K562 (cell line): ENCODE results near the gene SEC16A. TPM values are rescaled to one million over a fixed set of nuclear protein-coding genes. Genes with fewer than 3 reads are reported as not detected.

Experiments
- ATAC-seq: fragments of 200-7000 bp; cut with Tn5 transposase; 3 replicates; pipeline ENCODE4 v1.9.1; 2020; ENCODE audit warnings: moderate library complexity
- BruUV-seq: library from RNA; stranded (reverse); fragments of 400-500 nt; replicated peaks from 2 replicates; lab custom pipeline; 2021; lab: Mats Ljungman, UMichigan
- CTCF ChIA-PET: fragments of 300-600 bp; formaldehyde crosslinking; extraction: SDS; loops from one replicate; lab custom pipeline; 2021; ENCODE audit warnings: low intra/inter-chr PET ratio; lab: Yijun Ruan, JAX
- POLR2A ChIA-PET: fragments of 300-600, 350-650 bp; sonication (Branson Sonifier 250); formaldehyde crosslinking; extraction: SDS; loops from one replicate; lab custom pipeline; 2021; ENCODE audit warnings: antibody characterized with exemption, inconsistent platforms; lab: Yijun Ruan, JAX
- DNase-seq, 4 experiments: peaks; one replicate each; pipeline versions ENCODE4 v3.0.0 to v3.0.0-alpha.2; 2011 to 2018; ENCODE audit warnings: low spot score in 3 of 4, mixed read lengths in 3 of 4; ENCODE audit errors: extremely low read depth in 1 of 4
- FAIRE-seq: peaks from 2 replicates; lab custom pipeline; 2011; peaks lifted over from hg19 to GRCh38; lab: Jason Lieb, UNC
- H2AFZ ChIP-seq: 2 replicates; pipeline ENCODE4 v1.6.0; 2011; ENCODE audit warnings: low read depth, low read length, control low read depth, inconsistent platforms
- H3K27ac ChIP-seq: fragments of 200-600 bp; 3 replicates; pipeline ENCODE4 v1.8.0; 2011; ENCODE audit warnings: low read depth, mild to moderate bottlenecking, control low read depth, inconsistent platforms, low read length, moderate library complexity, mixed read lengths; ENCODE audit errors: extremely low read depth
- H3K27me3 ChIP-seq, 2 experiments: fragments of 300-600 bp in 1 of 2; 2 replicates in 1 of 2; 3 replicates in 1 of 2; pipeline versions ENCODE4 v1.6.0 to v1.8.0; 2011; ENCODE audit warnings: inconsistent platforms in 2 of 2, low read length in 2 of 2, mild to moderate bottlenecking in 1 of 2, mixed read lengths in 1 of 2, moderate library complexity in 1 of 2; ENCODE audit not compliant: control insufficient read depth in 2 of 2, insufficient read depth in 2 of 2
- H3K36me3 ChIP-seq: fragments of 300-600 bp; 3 replicates; pipeline ENCODE4 v1.8.0; 2011; ENCODE audit warnings: mild to moderate bottlenecking, low read length, inconsistent platforms; ENCODE audit not compliant: control insufficient read depth, insufficient read depth
- H3K4me1 ChIP-seq, 2 experiments: fragments of 200-600 bp in 1 of 2; replicated peaks in 1 of 2; 2 replicates in 1 of 2; 3 replicates in 1 of 2; pipeline versions ENCODE4 v1.5.1 to v1.8.0; 2011; ENCODE audit warnings: inconsistent platforms in 2 of 2, low read length in 2 of 2, mild to moderate bottlenecking in 1 of 2, mixed read lengths in 1 of 2, moderate library complexity in 1 of 2; ENCODE audit not compliant: control insufficient read depth in 2 of 2, insufficient read depth in 2 of 2
- H3K4me2 ChIP-seq: 2 replicates; pipeline ENCODE4 v1.6.1; 2011; ENCODE audit warnings: low read length, control low read depth, inconsistent platforms, mixed read lengths; ENCODE audit not compliant: insufficient read depth
- H3K4me3 ChIP-seq: fragments of 200-600 bp; sonication (generic), shearing (Covaris generic); 2 replicates; pipeline ENCODE4 v1.5.1; 2016; ENCODE audit warnings: control low read depth, inconsistent platforms
- H3K79me2 ChIP-seq: fragments of 200-600 bp; 3 replicates; pipeline ENCODE4 v1.8.0; 2011; ENCODE audit warnings: low read length, inconsistent platforms; ENCODE audit not compliant: control insufficient read depth, insufficient read depth
- H3K9ac ChIP-seq, 2 experiments: 2 replicates each; pipeline versions ENCODE4 v1.6.0 to v1.6.1; 2011; ENCODE audit warnings: low read depth in 2 of 2, low read length in 2 of 2, control low read depth in 1 of 2, inconsistent platforms in 1 of 2, mild to moderate bottlenecking in 1 of 2, mixed read lengths in 1 of 2; ENCODE audit not compliant: insufficient read depth in 1 of 2
- H3K9me1 ChIP-seq: one replicate; pipeline ENCODE4 v1.6.0; 2011; ENCODE audit warnings: inconsistent platforms, mild to moderate bottlenecking, low read length, moderate library complexity; ENCODE audit not compliant: control insufficient read depth, insufficient read depth
- H3K9me3 ChIP-seq: replicated peaks from 2 replicates; pipeline ENCODE4 v1.5.1; 2011; ENCODE audit warnings: low read depth, low read length, inconsistent platforms; ENCODE audit not compliant: control insufficient read depth, insufficient read depth
- H4K20me1 ChIP-seq: replicated peaks from 2 replicates; pipeline ENCODE4 v1.6.1; 2011; ENCODE audit warnings: low read length, inconsistent platforms, mixed read lengths; ENCODE audit not compliant: control insufficient read depth, insufficient read depth
- CREB1 ChIP-seq, 2 experiments: sonication (generic) in 1 of 2; formaldehyde crosslinking in 1 of 2; IDR thresholded peaks; 2 replicates each; pipeline versions ENCODE4 v1.6.1 to v1.8.0; 2012 to 2022; ENCODE audit warnings: inconsistent platforms in 1 of 2, mild to moderate bottlenecking in 1 of 2, missing genetic modification reagents in 1 of 2, moderate library complexity in 1 of 2
- DLX4 ChIP-seq: fragments of 250-450 bp; sonication (Bioruptor Pico); IDR thresholded peaks from 2 replicates; pipeline ENCODE4 v1.6.1; 2021; ENCODE audit warnings: mild to moderate bottlenecking
- GABPB2 ChIP-seq: fragments of 250-450 bp; sonication (Bioruptor Pico); conservative IDR thresholded peaks from 2 replicates; pipeline ENCODE4 v1.5.1; 2021; ENCODE audit warnings: mild to moderate bottlenecking
- GTF2F1 ChIP-seq: IDR thresholded peaks from 2 replicates; pipeline ENCODE4 v1.6.1; 2011; ENCODE audit warnings: low read depth, low read length, improper control_type of control experiment
- HNRNPL ChIP-seq: fragments of 200-400 bp; formaldehyde crosslinking; IDR thresholded peaks from 2 replicates; pipeline ENCODE4 v1.6.1; 2017; ENCODE audit warnings: low read depth, mild to moderate bottlenecking, low read length
- NR1H2 ChIP-seq: sonication (generic); formaldehyde crosslinking; IDR thresholded peaks from 2 replicates; pipeline ENCODE4 v1.4.0; 2020; ENCODE audit warnings: mild to moderate bottlenecking, missing genetic modification reagents
- PML ChIP-seq: IDR thresholded peaks from 2 replicates; pipeline ENCODE4 v1.6.1; 2012; ENCODE audit warnings: low read length, inconsistent platforms
- RBM25 ChIP-seq: fragments of 200-400 bp; formaldehyde crosslinking; IDR thresholded peaks from 2 replicates; pipeline ENCODE4 v1.6.1; 2018; ENCODE audit warnings: low read length, low read depth, moderate library complexity; ENCODE audit not compliant: severe bottlenecking
- SETDB1 ChIP-seq: IDR thresholded peaks from one replicate; pipeline ENCODE4 v1.6.1; 2012; ENCODE audit warnings: low read length, control low read depth, inconsistent platforms
- STAT5A ChIP-seq: IDR thresholded peaks from 2 replicates; pipeline ENCODE4 v1.6.1; 2012; ENCODE audit warnings: low read length, inconsistent platforms, borderline replicate concordance
- THRB ChIP-seq: fragments of 450-650 bp; formaldehyde crosslinking; conservative IDR thresholded peaks from 2 replicates; pipeline ENCODE4 v1.4.0; 2022; ENCODE audit warnings: mild to moderate bottlenecking, missing genetic modification characterization
- ZNF699 ChIP-seq: fragments of 250-450 bp; sonication (Bioruptor Pico); IDR thresholded peaks from 2 replicates; pipeline ENCODE4 v1.8.0; 2021; ENCODE audit warnings: mild to moderate bottlenecking, moderate library complexity; ENCODE audit not compliant: insufficient replicate concordance
- WGBS: fragments of 100-300 bp; shearing (Covaris generic); methylation state at CpG from one replicate; pipeline ENCODE4 v1.1.6; 2016; ENCODE audit warnings: low coverage, mixed read lengths; ENCODE audit not compliant: insufficient coverage; ENCODE audit errors: missing lambda C conversion rate; 5-methylcytosine and 5-hydroxymethylcytosine counted together
- in situ Hi-C: fragments of 300-500 bp; cut with MboI; formaldehyde crosslinking; loops from 4 replicates; pipeline ENCODE4 v1.15.0; 2018; ENCODE audit warnings: inconsistent platforms, mixed read lengths
- intact Hi-C: fragments of 100-400 bp; cut with micrococcal nuclease; formaldehyde crosslinking; loops from 2 replicates; pipeline ENCODE4 v1.14.2; 2022
- polyA plus RNA-seq, 8 experiments: library from polyadenylated mRNA; depleted of rRNA in 4 of 8; stranded (reverse) in 5 of 8; unstranded in 3 of 8; fragments of >200 nt; fragmentation: Nextera tagmentation in 2 of 8; fragmentation: Illumina TruSeq in 1 of 8; extraction: Ambion mirVana in 2 of 8; extraction: Trizol in 1 of 8; gene quantifications; 2 replicates each; pipeline versions ENCODE4 v1.2.1 to v1.2.3, GENCODE V29; 2011 to 2014; ENCODE audit warnings: inconsistent platforms in 1 of 8, missing spikeins in 1 of 8
- total RNA-seq, 7 experiments: library from RNA; depleted of rRNA in 6 of 7; stranded (reverse); fragments of >200 nt in 6 of 7; fragmentation: Illumina TruSeq in 2 of 7; extraction: Trizol in 2 of 7; gene quantifications; 2 replicates each; pipeline versions ENCODE4 v1.2.1 to v1.2.3, GENCODE V29; 2011 to 2021; ENCODE audit warnings: low replicate concordance in 1 of 7
- TF ChIP-seq, protein P1 (sequence below): sonication (generic); formaldehyde crosslinking; IDR thresholded peaks from 2 replicates; pipeline ENCODE4 v1.8.1; 2023; ENCODE audit warnings: mild to moderate bottlenecking, missing genetic modification reagents
- TF ChIP-seq, protein P2 (sequence below), 2 experiments: fragments of 150-350 bp in 1 of 2; IDR thresholded peaks; 2 replicates each; pipeline ENCODE4 v1.6.1; 2012 to 2016; ENCODE audit warnings: low read depth in 2 of 2, low read length in 2 of 2, mild to moderate bottlenecking in 1 of 2, moderate library complexity in 1 of 2

SEC16A gene
- total and polyA plus RNA-seq, 9 of the 15 experiments (the other 6 are each of a cell fraction or from before 2014, with no cell fraction given): 8.3 to 62.8 (median 14.0) TPM

DNA sequence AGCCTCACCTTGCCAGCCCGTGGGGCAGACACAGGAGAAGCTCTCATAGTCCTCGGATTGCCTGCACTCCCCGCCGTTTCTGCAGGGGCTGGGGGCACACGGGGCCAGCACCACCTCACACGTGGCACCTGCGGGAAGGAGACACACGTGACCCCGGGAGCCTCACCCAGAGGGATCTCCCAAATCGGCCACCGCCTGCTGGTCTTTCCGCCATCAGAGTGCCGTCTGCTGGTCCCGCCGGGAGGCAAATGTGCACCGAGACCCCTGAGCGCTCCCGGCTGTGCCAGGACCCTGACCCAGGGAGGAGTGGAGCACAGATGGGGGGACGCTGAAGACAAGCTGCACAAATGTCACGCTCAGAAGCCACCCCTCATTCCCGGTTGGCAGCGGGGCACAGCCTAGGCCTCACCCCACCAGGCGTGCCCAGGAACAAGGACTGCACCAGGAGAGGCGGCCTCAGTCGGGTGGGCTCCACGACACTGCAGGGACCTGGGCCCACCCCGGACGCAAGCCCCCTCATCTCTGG lies 28.4 kb upstream of the SEC16A start (continued):
- TF ChIP-seq, protein P1, sequence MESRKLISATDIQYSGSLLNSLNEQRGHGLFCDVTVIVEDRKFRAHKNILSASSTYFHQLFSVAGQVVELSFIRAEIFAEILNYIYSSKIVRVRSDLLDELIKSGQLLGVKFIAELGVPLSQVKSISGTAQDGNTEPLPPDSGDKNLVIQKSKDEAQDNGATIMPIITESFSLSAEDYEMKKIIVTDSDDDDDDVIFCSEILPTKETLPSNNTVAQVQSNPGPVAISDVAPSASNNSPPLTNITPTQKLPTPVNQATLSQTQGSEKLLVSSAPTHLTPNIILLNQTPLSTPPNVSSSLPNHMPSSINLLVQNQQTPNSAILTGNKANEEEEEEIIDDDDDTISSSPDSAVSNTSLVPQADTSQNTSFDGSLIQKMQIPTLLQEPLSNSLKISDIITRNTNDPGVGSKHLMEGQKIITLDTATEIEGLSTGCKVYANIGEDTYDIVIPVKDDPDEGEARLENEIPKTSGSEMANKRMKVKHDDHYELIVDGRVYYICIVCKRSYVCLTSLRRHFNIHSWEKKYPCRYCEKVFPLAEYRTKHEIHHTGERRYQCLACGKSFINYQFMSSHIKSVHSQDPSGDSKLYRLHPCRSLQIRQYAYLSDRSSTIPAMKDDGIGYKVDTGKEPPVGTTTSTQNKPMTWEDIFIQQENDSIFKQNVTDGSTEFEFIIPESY (CRISPR knock-in tag): 0 out of 2 replicates have a peak, but pooled peaks have one; percentile 31
- TF ChIP-seq GABPB2 (CRISPR knock-in tag): no peak
- TF ChIP-seq HNRNPL: peak; percentile 52; the same call in 1 of the 2 replicates
- TF ChIP-seq PML: no peak
- TF ChIP-seq ZNF699 (CRISPR knock-in tag): no peak

- ChIA-PET CTCF (no interaction called here), POLR2A (no interaction called here)
- Histone ChIP-seq H3K27ac (no peak overlapping the region), H3K9ac (peak overlapping the region; percentile 55 to 70; a peak in 1 of 4 replicates), H2AFZ (no peak overlapping the region), H3K9me1 (peaks cover 6% of the 10 kb centered on the region), H3K36me3 (peaks cover 77% of the 10 kb centered on the region; the same call in 2 of the 3 replicates), H3K9me3 (no peaks in the 10 kb centered on the region), H3K79me2 (peaks cover 7% of the 10 kb centered on the region; the same call in 1 of the 3 replicates), H3K4me3 (no peak overlapping the region), H4K20me1 (no peaks in the 10 kb centered on the region), H3K4me1 (peaks cover 16 to 54% of the 10 kb centered on the region in 2 experiments), H3K27me3 (no peaks in the 10 kb centered on the region), H3K4me2 (no peak overlapping the region)
- FAIRE-seq: no peak
- no peak for ATAC-seq
- intact Hi-C loops: no loop called here
- BruUV-seq: no TSS peak
- 82% methylated on average over 9 of the region's 26 CpGs for WGBS
- in situ Hi-C loops: no loop called here
- DNase-seq: no peak
- no peak for TF ChIP-seq GTF2F1
- no peak for TF ChIP-seq RBM25
- TF ChIP-seq STAT5A: no peak
- no peak for TF ChIP-seq NR1H2 (CRISPR knock-in tag)
- no peak for TF ChIP-seq CREB1 (IDR thresholded peaks at IDR 0.05)
- TF ChIP-seq CREB1 (CRISPR knock-in tag; IDR thresholded peaks at IDR 0.05): no peak
- TF ChIP-seq, protein P2, sequence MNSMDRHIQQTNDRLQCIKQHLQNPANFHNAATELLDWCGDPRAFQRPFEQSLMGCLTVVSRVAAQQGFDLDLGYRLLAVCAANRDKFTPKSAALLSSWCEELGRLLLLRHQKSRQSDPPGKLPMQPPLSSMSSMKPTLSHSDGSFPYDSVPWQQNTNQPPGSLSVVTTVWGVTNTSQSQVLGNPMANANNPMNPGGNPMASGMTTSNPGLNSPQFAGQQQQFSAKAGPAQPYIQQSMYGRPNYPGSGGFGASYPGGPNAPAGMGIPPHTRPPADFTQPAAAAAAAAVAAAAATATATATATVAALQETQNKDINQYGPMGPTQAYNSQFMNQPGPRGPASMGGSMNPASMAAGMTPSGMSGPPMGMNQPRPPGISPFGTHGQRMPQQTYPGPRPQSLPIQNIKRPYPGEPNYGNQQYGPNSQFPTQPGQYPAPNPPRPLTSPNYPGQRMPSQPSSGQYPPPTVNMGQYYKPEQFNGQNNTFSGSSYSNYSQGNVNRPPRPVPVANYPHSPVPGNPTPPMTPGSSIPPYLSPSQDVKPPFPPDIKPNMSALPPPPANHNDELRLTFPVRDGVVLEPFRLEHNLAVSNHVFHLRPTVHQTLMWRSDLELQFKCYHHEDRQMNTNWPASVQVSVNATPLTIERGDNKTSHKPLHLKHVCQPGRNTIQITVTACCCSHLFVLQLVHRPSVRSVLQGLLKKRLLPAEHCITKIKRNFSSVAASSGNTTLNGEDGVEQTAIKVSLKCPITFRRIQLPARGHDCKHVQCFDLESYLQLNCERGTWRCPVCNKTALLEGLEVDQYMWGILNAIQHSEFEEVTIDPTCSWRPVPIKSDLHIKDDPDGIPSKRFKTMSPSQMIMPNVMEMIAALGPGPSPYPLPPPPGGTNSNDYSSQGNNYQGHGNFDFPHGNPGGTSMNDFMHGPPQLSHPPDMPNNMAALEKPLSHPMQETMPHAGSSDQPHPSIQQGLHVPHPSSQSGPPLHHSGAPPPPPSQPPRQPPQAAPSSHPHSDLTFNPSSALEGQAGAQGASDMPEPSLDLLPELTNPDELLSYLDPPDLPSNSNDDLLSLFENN (IDR thresholded peaks at IDR 0.05; ENCODE audit: low read depth in 2 of 2, low read length in 2 of 2): no peak
- no peak for TF ChIP-seq THRB (CRISPR knock-in tag)
- TF ChIP-seq SETDB1: no peak
- TF ChIP-seq DLX4 (CRISPR knock-in tag): no peak
Measured at GRCh38 chr9:136510561-136510960, 27.7 kb upstream of the SEC16A start.
